ENCODE results near the gene CYP39A1. TPM values are rescaled to one million over a fixed set of nuclear protein-coding genes. Genes with fewer than 3 reads are reported as not detected.

Gene CYP39A1
- total and polyA plus RNA-seq, 8 donors = 1.8 to 11.6 (median 7.8) TPM; not detected in 1

GRCh38 chr6:46628498-46628897 is 24.1 kb downstream of the CYP39A1 start:
- 64 to 85% (median 83%) methylated on average over 1 of the region's 1 CpG for WGBS, 5 donors
- intact Hi-C loops (cut with DNase I; ENCODE audit: low total_unique reads) = loop anchor here (10.0 kb wide), 1 partner anchor 204 kb away; no protein-coding TSS in a partner anchor
- TF ChIP-seq POLR2AphosphoS5 (IDR thresholded peaks at IDR 0.05) (no peak), CTCF (IDR thresholded peaks at IDR 0.05) (no peak), POLR2A (IDR thresholded peaks at IDR 0.05) (no peak), EP300 (IDR thresholded peaks at IDR 0.05) (no peak)

GRCh38 chr6:46626976-46627375 is 25.6 kb downstream of the CYP39A1 start:
- Histone ChIP-seq H3K27me3 (no peaks in the 10 kb centered on the region), H3K9me3 (no peaks in the 10 kb centered on the region), H3K4me1 (peaks cover 0 to 12% (median 3%) of the 10 kb centered on the region in 4 donors), H3K36me3 (peaks cover 0 to 16% (median 0%) of the 10 kb centered on the region in 4 donors), H3K27ac (peak overlapping the region in 1 of 5 donors; percentile 39), H3K4me3 (no peak overlapping the region)
- TF ChIP-seq POLR2A (IDR thresholded peaks at IDR 0.05) (no peak), EP300 (IDR thresholded peaks at IDR 0.05) (no peak), POLR2AphosphoS5 (IDR thresholded peaks at IDR 0.05) (no peak), CTCF (IDR thresholded peaks at IDR 0.05) (no peak)
- DNase-seq = no peak
- WGBS, 5 donors = 80 to 91% (median 86%) methylated on average over 4 of the region's 4 CpGs
- intact Hi-C loops (cut with DNase I; ENCODE audit: low total_unique reads) = loop anchor here (10.0 kb wide), 1 partner anchor 202 kb away; no protein-coding TSS in a partner anchor

More at GRCh38 chr6:46628498-46628897, 24.1 kb downstream of the CYP39A1 start:
- Histone ChIP-seq H3K27ac (no peak overlapping the region), H3K4me3 (no peak overlapping the region), H3K4me1 (peaks cover 0 to 12% (median 3%) of the 10 kb centered on the region in 4 donors), H3K27me3 (no peaks in the 10 kb centered on the region), H3K36me3 (peaks cover 0 to 7% (median 0%) of the 10 kb centered on the region in 4 donors), H3K9me3 (no peaks in the 10 kb centered on the region)
- no peak for DNase-seq

- intact Hi-C loops (cut with DNase I; ENCODE audit: low total_unique reads) = loop anchor here (10.0 kb wide), 1 partner anchor 202 kb away; no protein-coding TSS in a partner anchor
- TF ChIP-seq EP300 (IDR thresholded peaks at IDR 0.05) (no peak), CTCF (IDR thresholded peaks at IDR 0.05) (peak in 5 of 7 experiments; percentile 49 to 63 (median 60)), POLR2A (IDR thresholded peaks at IDR 0.05) (no peak), POLR2AphosphoS5 (IDR thresholded peaks at IDR 0.05) (no peak)
Measured at GRCh38 chr6:46626228-46626909, 26.2 kb downstream of the CYP39A1 start.

GRCh38 chr6:46618726-46619125 is 33.9 kb downstream of the CYP39A1 start:
- Histone ChIP-seq H3K36me3 (peaks cover 0 to 10% (median 0%) of the 10 kb centered on the region in 4 donors), H3K4me3 (no peak overlapping the region), H3K4me1 (no peaks in the 10 kb centered on the region), H3K9me3 (no peaks in the 10 kb centered on the region), H3K27me3 (no peaks in the 10 kb centered on the region), H3K27ac (no peak overlapping the region)
- no peak for DNase-seq
- TF ChIP-seq POLR2A (IDR thresholded peaks at IDR 0.05) (no peak), CTCF (IDR thresholded peaks at IDR 0.05) (no peak), EP300 (IDR thresholded peaks at IDR 0.05) (no peak), POLR2AphosphoS5 (IDR thresholded peaks at IDR 0.05) (no peak)
- WGBS, 5 donors = 39 to 73% (median 45%) methylated on average over 1 of the region's 1 CpG
- intact Hi-C loops (cut with DNase I; ENCODE audit: low total_unique reads) = no loop called here

More at GRCh38 chr6:46626228-46626909, 26.2 kb downstream of the CYP39A1 start:
- peak in 1 of 2 donors; percentile 51 for DNase-seq
- no peaks in the 10 kb centered on the region for H3K27me3 ChIP-seq
- peaks cover 0 to 16% (median 0%) of the 10 kb centered on the region in 4 donors for H3K36me3 ChIP-seq
- H3K9me3 ChIP-seq = no peaks in the 10 kb centered on the region
- H3K4me1 ChIP-seq = peaks cover 0 to 12% (median 3%) of the 10 kb centered on the region in 4 donors
- peak overlapping the region in 3 of 5 donors; percentile 34 to 44 (median 39) for H3K27ac ChIP-seq
- WGBS, 5 donors = 8 to 13% (median 10%) methylated on average over 3 of the region's 3 CpGs
- H3K4me3 ChIP-seq = no peak overlapping the region

All from stomach (tissue), 9 donors.